Activated naive CD4-positive, alpha-beta T cell treated with anti-CD3 and anti-CD28 coated beads for 36 hours (primary cell): ENCODE measurements around the gene KCNJ10. TPM values are rescaled to one million over a fixed set of nuclear protein-coding genes. Genes with fewer than 3 reads are reported as not detected.

Experiments used
- CTCF ChIA-PET: fragments of 350-600 bp; sonication (Branson Sonifier 250); formaldehyde crosslinking; loops from one replicate; lab custom pipeline; 2021; ENCODE audit warnings: antibody characterized with exemption; lab: Charles Lee
- DNase-seq: peaks from one replicate; pipeline ENCODE4 v3.0.0-alpha.2; 2020
- H3K27ac Mint-ChIP-seq: one replicate; pipeline ENCODE4 v1.8.0; 2021; ENCODE audit warnings: mild to moderate bottlenecking, mixed read lengths
- H3K27me3 Mint-ChIP-seq: one replicate; pipeline ENCODE4 v1.8.0; 2021; ENCODE audit warnings: low read depth, mixed read lengths
- H3K36me3 Mint-ChIP-seq: one replicate; pipeline ENCODE4 v1.8.0; 2021; ENCODE audit warnings: low read depth, mixed read lengths
- H3K4me1 Mint-ChIP-seq: one replicate; pipeline ENCODE4 v1.8.0; 2021; ENCODE audit warnings: low read depth, mixed read lengths
- H3K4me3 Mint-ChIP-seq: one replicate; pipeline ENCODE4 v1.8.0; 2021; ENCODE audit warnings: mild to moderate bottlenecking, moderate library complexity, mixed read lengths
- H3K9me3 Mint-ChIP-seq: one replicate; pipeline ENCODE4 v1.8.0; 2021; ENCODE audit warnings: mixed read lengths
- intact Hi-C: fragments of 100-400 bp; cut with micrococcal nuclease; formaldehyde crosslinking; loops from one replicate; pipeline ENCODE4 v1.15.1; 2023
- total RNA-seq, 2 experiments: library from RNA; stranded (reverse); gene quantifications; one replicate each; pipeline ENCODE4 v1.2.3, GENCODE V29; 2021

Gene KCNJ10
- total RNA-seq, 2 experiments from 2014 or later, result not detected

- Mint-ChIP-seq H3K4me1 (peaks cover 14% of the 10 kb centered on the region), H3K9me3 (no peaks in the 10 kb centered on the region), H3K4me3 (no peak overlapping the region), H3K27me3 (no peaks in the 10 kb centered on the region), H3K36me3 (no peaks in the 10 kb centered on the region), H3K27ac (peak overlapping the region; percentile 17)
- no peak for DNase-seq
- intact Hi-C loops, result no loop called here
- CTCF ChIA-PET, result interaction anchor here (4.4 to 21.7 kb wide), 2 partner anchors 12 to 40 kb away, joined by 37 to 565 read pairs; no protein-coding TSS in a partner anchor
Observed at GRCh38 chr1:160090760-160091159, 20.8 kb upstream of the KCNJ10 start.

- Mint-ChIP-seq H3K27me3 (no peaks in the 10 kb centered on the region), H3K36me3 (no peaks in the 10 kb centered on the region), H3K4me3 (no peak overlapping the region), H3K27ac (no peak overlapping the region), H3K4me1 (peaks cover 13% of the 10 kb centered on the region), H3K9me3 (no peaks in the 10 kb centered on the region)
- CTCF ChIA-PET, result interaction anchor here (1.1 to 21.7 kb wide), 3 partner anchors 11 to 39 kb away, joined by 3 to 565 read pairs (median 37); no protein-coding TSS in a partner anchor
- intact Hi-C loops, result no loop called here
- no peak for DNase-seq
Observed at GRCh38 chr1:160089883-160090282, 19.9 kb upstream of the KCNJ10 start.

- Mint-ChIP-seq H3K4me1 (peaks cover 5% of the 10 kb centered on the region), H3K4me3 (no peak overlapping the region), H3K9me3 (no peaks in the 10 kb centered on the region), H3K36me3 (no peaks in the 10 kb centered on the region), H3K27ac (no peak overlapping the region), H3K27me3 (peaks cover 8% of the 10 kb centered on the region)
- no peak for DNase-seq
- intact Hi-C loops, result no loop called here
- CTCF ChIA-PET, result interaction anchor here (0.7 to 21.7 kb wide), 17 partner anchors 9 to 290 kb away, joined by 3 to 565 read pairs (median 4); partner anchors contain the start of gene IGSF8
Observed at GRCh38 chr1:160087118-160087662, 17.2 kb upstream of the KCNJ10 start.

GRCh38 chr1:160086456-160086892 lies 16.5 kb upstream of the KCNJ10 start:
- DNase-seq, result no peak
- CTCF ChIA-PET, result interaction anchor here (0.6 to 21.7 kb wide), 21 partner anchors 8 to 1297 kb away, joined by 3 to 565 read pairs (median 5); partner anchors contain the start of gene IGSF8
- H3K4me3 Mint-ChIP-seq, result no peak overlapping the region
- intact Hi-C loops, result no loop called here
- H3K36me3 Mint-ChIP-seq, result no peaks in the 10 kb centered on the region
- peaks cover 5% of the 10 kb centered on the region for H3K4me1 Mint-ChIP-seq
- peaks cover 13% of the 10 kb centered on the region for H3K27me3 Mint-ChIP-seq
- no peak overlapping the region for H3K27ac Mint-ChIP-seq
- H3K9me3 Mint-ChIP-seq, result no peaks in the 10 kb centered on the region

GRCh38 chr1:160085686-160086455 lies 15.9 kb upstream of the KCNJ10 start:
- Mint-ChIP-seq H3K4me1 (peaks cover 5% of the 10 kb centered on the region), H3K27ac (no peak overlapping the region), H3K27me3 (peaks cover 17% of the 10 kb centered on the region), H3K36me3 (no peaks in the 10 kb centered on the region), H3K4me3 (no peak overlapping the region), H3K9me3 (no peaks in the 10 kb centered on the region)
- DNase-seq, result peak; percentile 88
- CTCF ChIA-PET, result interaction anchor here (0.5 to 21.7 kb wide), 38 partner anchors 8 to 1296 kb away, joined by 3 to 565 read pairs (median 4); partner anchors contain the start of genes IGSF8 and PEX19
- intact Hi-C loops, result loop anchor here (1.0 to 2.0 kb wide), 5 partner anchors 12 to 290 kb away; partner anchors contain the start of genes IGSF8 and PIGM

GRCh38 chr1:160084771-160085321 lies 14.9 kb upstream of the KCNJ10 start:
- Mint-ChIP-seq H3K27me3 (peaks cover 24% of the 10 kb centered on the region), H3K27ac (no peak overlapping the region), H3K4me1 (peaks cover 5% of the 10 kb centered on the region), H3K9me3 (no peaks in the 10 kb centered on the region), H3K36me3 (no peaks in the 10 kb centered on the region), H3K4me3 (no peak overlapping the region)
- DNase-seq, result no peak
- CTCF ChIA-PET, result interaction anchor here (0.7 to 21.7 kb wide), 23 partner anchors 9 to 293 kb away, joined by 3 to 565 read pairs (median 5); partner anchors contain the start of gene IGSF8
- intact Hi-C loops, result loop anchor here (1.0 to 5.0 kb wide), 7 partner anchors 13 to 291 kb away; partner anchors contain the start of genes IGSF8 and PIGM

- peaks cover 5% of the 10 kb centered on the region for H3K4me1 Mint-ChIP-seq
- peaks cover 30% of the 10 kb centered on the region for H3K27me3 Mint-ChIP-seq
- H3K27ac Mint-ChIP-seq, result no peak overlapping the region
- DNase-seq, result peak; percentile 86
- no peaks in the 10 kb centered on the region for H3K36me3 Mint-ChIP-seq
- CTCF ChIA-PET, result interaction anchor here (0.9 to 21.7 kb wide), 12 partner anchors 9 to 293 kb away, joined by 3 to 565 read pairs (median 9); partner anchors contain the start of gene IGSF8
- intact Hi-C loops, result loop anchor here (1.0 to 5.0 kb wide), 5 partner anchors 25 to 287 kb away; partner anchors contain the start of gene PIGM
- H3K9me3 Mint-ChIP-seq, result no peaks in the 10 kb centered on the region
- peak overlapping the region; percentile 61 for H3K4me3 Mint-ChIP-seq
Observed at GRCh38 chr1:160083968-160084770, 14.2 kb upstream of the KCNJ10 start.

- CTCF ChIA-PET, result interaction anchor here (21.7 kb wide), 1 partner anchor 32 kb away, joined by 565 read pairs; no protein-coding TSS in a partner anchor
- H3K4me3 Mint-ChIP-seq, result no peak overlapping the region
- H3K27me3 Mint-ChIP-seq, result peaks cover 35% of the 10 kb centered on the region
- no peak overlapping the region for H3K27ac Mint-ChIP-seq
- H3K9me3 Mint-ChIP-seq, result no peaks in the 10 kb centered on the region
- H3K36me3 Mint-ChIP-seq, result no peaks in the 10 kb centered on the region
- intact Hi-C loops, result loop anchor here (5.0 kb wide), 1 partner anchor 286 kb away; no protein-coding TSS in a partner anchor
- H3K4me1 Mint-ChIP-seq, result peaks cover 5% of the 10 kb centered on the region
- DNase-seq, result no peak
Observed at GRCh38 chr1:160082926-160083325, 13.0 kb upstream of the KCNJ10 start.

GRCh38 chr1:160082487-160082886 lies 12.5 kb upstream of the KCNJ10 start:
- Mint-ChIP-seq H3K27ac (no peak overlapping the region), H3K4me1 (peaks cover 5% of the 10 kb centered on the region), H3K9me3 (no peaks in the 10 kb centered on the region), H3K4me3 (no peak overlapping the region), H3K27me3 (peaks cover 36% of the 10 kb centered on the region), H3K36me3 (no peaks in the 10 kb centered on the region)
- DNase-seq, result no peak
- intact Hi-C loops, result loop anchor here (5.0 kb wide), 1 partner anchor 285 kb away; no protein-coding TSS in a partner anchor
- CTCF ChIA-PET, result interaction anchor here (0.9 to 21.7 kb wide), 3 partner anchors 14 to 52 kb away, joined by 3 to 565 read pairs (median 3); no protein-coding TSS in a partner anchor

- no peak within 1 kb of the TSS for H3K4me3 Mint-ChIP-seq
- intact Hi-C loops, result loop anchor here (5.0 kb wide), 1 partner anchor 284 kb away; no protein-coding TSS in a partner anchor
- H3K36me3 Mint-ChIP-seq, result no peaks in the 10 kb centered on the region
- DNase-seq, result no peak
- no peaks in the 10 kb centered on the region for H3K9me3 Mint-ChIP-seq
- H3K4me1 Mint-ChIP-seq, result peaks cover 5% of the 10 kb centered on the region
- H3K27me3 Mint-ChIP-seq, result peaks cover 40% of the 10 kb centered on the region
- CTCF ChIA-PET, result interaction anchor here (0.9 to 21.7 kb wide), 9 partner anchors 11 to 145 kb away, joined by 3 to 565 read pairs (median 3); partner anchors contain the start of genes KCNJ10 and PIGM
- no peak within 1 kb of the TSS for H3K27ac Mint-ChIP-seq
Observed at GRCh38 chr1:160081261-160081936, 11.4 kb upstream of the KCNJ10 start, which contains the start of gene KCNJ9. Gene KCNJ9 (plus strand): TSS chr1:160081538. CDS start chr1:160084031, 2,493 bp downstream.
